ENCODE results near the gene TRIM2. TPM values are rescaled to one million over a fixed set of nuclear protein-coding genes. Genes with fewer than 3 reads are reported as not detected.

Gene TRIM2
- total RNA-seq, 2 experiments from 2014 or later: 1.9 to 3.4 TPM

GRCh38 chr4:153342751-153343552 is 138.7 kb downstream of the TRIM2 start:
- Histone ChIP-seq H3K4me3 (ENCODE audit: low read length) (no peak overlapping the region), H3K27me3 (ENCODE audit: control insufficient read depth in 1 of 2, insufficient read depth in 2 of 2, low read length in 2 of 2) (no peaks in the 10 kb centered on the region), H3K4me1 (ENCODE audit: insufficient read depth, low read length) (peaks cover 4% of the 10 kb centered on the region), H3K27ac (ENCODE audit: low read depth in 1 of 2, low read length in 2 of 2) (no peak overlapping the region), H3K9me3 (ENCODE audit: control insufficient read depth in 1 of 2, insufficient read depth in 1 of 2, low read length in 2 of 2) (no peaks in the 10 kb centered on the region), H3K36me3 (ENCODE audit: insufficient read depth, low read length) (no peaks in the 10 kb centered on the region)
- ChIA-PET POLR2A (no interaction called here), CTCF (interaction anchor here (1.0 to 1.2 kb wide), 2 partner anchors 90 to 234 kb away, joined by 3 to 4 read pairs; no protein-coding TSS in a partner anchor)
- Mint-ChIP-seq H3K4me3 (peak overlapping the region; percentile 12), H3K9me3 (no peaks in the 10 kb centered on the region), H3K4me1 (ENCODE audit: low read depth) (peaks cover 13% of the 10 kb centered on the region), H3K27me3 (peaks cover 7% of the 10 kb centered on the region), H3K36me3 (ENCODE audit: low read depth) (no peaks in the 10 kb centered on the region), H3K27ac (no peak overlapping the region)
- no peak for TF ChIP-seq CTCF (IDR thresholded peaks at IDR 0.05)
- ATAC-seq (ENCODE audit: poor library complexity) (no peak), DNase-seq (no peak)
- intact Hi-C loops (cut with DNase I, micrococcal nuclease): loop anchor here in 1 of 2 experiments (5.0 kb wide), 1 partner anchor 409 kb away; no protein-coding TSS in a partner anchor

- no peaks in the 10 kb centered on the region for H3K27me3 ChIP-seq (ENCODE audit: control insufficient read depth in 1 of 2, insufficient read depth in 2 of 2, low read length in 2 of 2)
- TF ChIP-seq CTCF (IDR thresholded peaks at IDR 0.05): peak; percentile 98
- peaks cover 7% of the 10 kb centered on the region for H3K27me3 Mint-ChIP-seq
- H3K4me1 ChIP-seq (ENCODE audit: insufficient read depth, low read length): peaks cover 4% of the 10 kb centered on the region
- peak within 1 kb of the TSS; percentile 93 for H3K4me3 Mint-ChIP-seq
- POLR2A ChIA-PET: interaction anchor here (1.1 to 3.8 kb wide), 4 partner anchors 121 to 229 kb away, joined by 3 to 30 read pairs (median 15); partner anchors contain the start of gene TMEM131L
- H3K36me3 ChIP-seq (ENCODE audit: insufficient read depth, low read length): no peaks in the 10 kb centered on the region
- CTCF ChIA-PET: interaction anchor here (0.6 to 1.5 kb wide), 8 partner anchors 89 to 299 kb away, joined by 3 to 9 read pairs (median 4); partner anchors contain the start of gene TMEM131L
- no peaks in the 10 kb centered on the region for H3K36me3 Mint-ChIP-seq (ENCODE audit: low read depth)
- peak within 1 kb of the TSS; percentile 57 for H3K27ac Mint-ChIP-seq
- peaks cover 13% of the 10 kb centered on the region for H3K4me1 Mint-ChIP-seq (ENCODE audit: low read depth)
- DNase-seq (peak; percentile 85 to 94 (median 90)), ATAC-seq (ENCODE audit: poor library complexity) (peak; percentile 92)
- intact Hi-C loops (cut with DNase I, micrococcal nuclease): loop anchor here (1.0 to 5.0 kb wide), 6 partner anchors 88 to 408 kb away; partner anchors contain the start of gene TMEM131L (in 2 of the 2)
- peak within 1 kb of the TSS; percentile 80 for H3K4me3 ChIP-seq (ENCODE audit: low read length)
- no peaks in the 10 kb centered on the region for H3K9me3 Mint-ChIP-seq
- no peaks in the 10 kb centered on the region for H3K9me3 ChIP-seq (ENCODE audit: control insufficient read depth in 1 of 2, insufficient read depth in 1 of 2, low read length in 2 of 2)
- H3K27ac ChIP-seq (ENCODE audit: low read depth in 1 of 2, low read length in 2 of 2): no peak within 1 kb of the TSS
Observed at GRCh38 chr4:153344131-153345011, 140.1 kb downstream of the TRIM2 start, which contains the start of gene MND1. Gene MND1 (plus strand): TSS chr4:153344688. CDS start chr4:153344738, 50 bp downstream.
